Activated CD4-positive, alpha-beta memory T cell treated with anti-CD3 and anti-CD28 coated beads for 36 hours (primary cell): ENCODE data around the gene TNFAIP8L3. TPM values are rescaled to one million over a fixed set of nuclear protein-coding genes. Genes with fewer than 3 reads are reported as not detected.

Experiments
- total RNA-seq, 2 experiments: library from RNA; stranded (reverse); gene quantifications; one replicate each; pipeline ENCODE4 v1.2.3, GENCODE V29; 2021

Gene TNFAIP8L3
- total RNA-seq, 2 experiments from 2014 or later, result 0.19 TPM; not detected in 1

Other genes with a start within 250 kb of the TNFAIP8L3 start
- 10 to 100 TPM; 12.0 to 12.7 TPM for gene AP4E1, start 186.2 kb downstream of the TNFAIP8L3 start, total RNA-seq
- not detected for gene CYP19A1, start 243.7 kb upstream of the TNFAIP8L3 start, total RNA-seq
- not detected for gene GLDN, start 246.7 kb upstream of the TNFAIP8L3 start, total RNA-seq